GM19397 (cell line): ENCODE data around the gene MTF2.

Source experiments
- ATAC-seq: cut with Tn5 transposase; IDR thresholded peaks from one replicate; pipeline ENCODE4 v1.9.1; 2021; ENCODE audit warnings: mild to moderate bottlenecking, moderate library complexity; ENCODE audit not compliant: unreplicated experiment

The MTF2 gene

DNA sequence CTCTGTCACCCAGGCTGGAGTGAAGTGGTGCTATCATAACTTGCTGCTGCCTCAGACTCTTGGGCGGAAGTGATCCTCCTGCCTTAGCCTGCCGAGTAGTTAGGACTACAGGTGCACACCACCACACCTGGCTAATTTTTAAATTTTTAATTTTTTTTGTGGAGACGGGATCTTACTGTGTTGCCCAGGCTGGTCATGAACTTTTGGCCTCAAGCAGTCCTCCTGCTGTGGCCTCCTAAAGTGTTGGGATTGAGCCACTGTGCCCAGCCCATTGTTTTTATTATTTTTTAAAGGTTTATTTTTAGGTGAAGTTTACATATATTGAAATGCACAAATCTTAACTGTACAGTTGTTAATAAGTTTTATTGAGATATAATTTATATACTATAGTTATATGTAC lies 3.2 kb downstream of the MTF2 start:
- ATAC-seq, result no peak

DNA sequence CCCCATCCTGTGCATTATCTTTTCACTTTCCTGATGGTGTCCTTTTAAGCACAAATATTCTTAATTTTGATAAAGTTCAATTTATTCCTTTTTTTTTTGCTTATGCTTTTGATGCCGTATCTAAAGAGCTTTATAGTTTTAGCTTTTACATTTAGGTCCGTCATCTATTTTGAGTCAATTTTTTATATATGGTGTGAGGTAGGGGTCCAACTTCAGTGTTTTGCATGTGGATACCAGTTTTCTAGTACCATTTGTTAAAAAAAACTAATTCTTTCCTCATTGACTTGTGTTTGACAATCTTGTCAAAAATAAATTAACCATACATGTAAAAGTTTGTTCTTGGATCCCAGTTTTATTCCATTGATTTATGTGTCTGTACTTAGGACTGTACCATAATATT lies 4.9 kb downstream of the MTF2 start:
- ATAC-seq, result no peak

DNA sequence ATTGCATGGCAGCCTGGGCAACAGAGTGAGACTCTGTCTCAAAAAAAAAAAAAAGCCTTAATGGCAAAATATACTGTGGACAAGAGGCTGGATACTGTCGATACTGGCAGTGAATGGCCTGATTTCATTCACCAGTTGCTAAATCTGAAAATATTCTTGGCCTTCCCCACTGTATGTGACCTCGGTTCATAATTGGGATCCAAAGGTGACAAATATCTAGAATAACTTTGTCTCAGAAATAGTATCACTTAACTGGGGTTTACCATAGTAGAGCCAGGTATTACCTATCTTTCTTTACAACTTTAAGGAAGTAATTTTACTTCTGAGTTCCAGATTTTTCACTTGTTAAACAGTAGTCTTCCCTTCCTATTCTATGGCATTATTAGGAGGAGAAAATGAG lies 8.4 kb downstream of the MTF2 start:
- ATAC-seq, result no peak

DNA sequence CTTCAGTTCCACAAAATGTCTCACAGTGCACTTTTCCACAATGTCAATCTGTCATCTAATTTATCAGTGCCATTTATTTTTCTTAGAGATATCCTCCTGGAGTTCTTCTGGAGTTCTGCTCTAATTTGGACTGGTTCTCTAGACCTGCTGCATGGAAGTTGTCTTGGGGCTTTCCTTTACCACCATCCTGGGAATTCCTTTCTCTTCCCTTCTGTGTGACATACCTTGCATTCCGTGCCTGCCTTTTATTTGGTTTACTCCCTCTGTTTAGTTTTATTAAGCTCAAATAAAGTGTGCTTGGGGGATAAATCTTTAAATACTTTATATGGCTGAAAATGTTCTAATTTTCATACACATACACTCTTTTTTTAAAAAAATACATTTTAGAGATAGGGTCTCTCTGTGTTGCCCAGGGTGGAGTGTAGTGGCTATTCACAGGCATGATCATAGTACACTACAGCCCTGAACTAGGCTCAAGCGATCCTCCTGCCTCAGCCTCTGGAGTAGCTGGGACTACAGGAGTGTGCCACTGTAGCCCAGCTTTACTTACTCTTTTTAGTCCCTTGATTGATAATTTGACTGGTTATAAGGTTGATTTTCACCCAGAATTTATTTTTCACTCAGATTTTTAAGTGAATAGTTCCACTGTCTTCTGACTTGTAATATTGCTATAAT lies 14.4 kb downstream of the MTF2 start:
- ATAC-seq, result no peak

DNA sequence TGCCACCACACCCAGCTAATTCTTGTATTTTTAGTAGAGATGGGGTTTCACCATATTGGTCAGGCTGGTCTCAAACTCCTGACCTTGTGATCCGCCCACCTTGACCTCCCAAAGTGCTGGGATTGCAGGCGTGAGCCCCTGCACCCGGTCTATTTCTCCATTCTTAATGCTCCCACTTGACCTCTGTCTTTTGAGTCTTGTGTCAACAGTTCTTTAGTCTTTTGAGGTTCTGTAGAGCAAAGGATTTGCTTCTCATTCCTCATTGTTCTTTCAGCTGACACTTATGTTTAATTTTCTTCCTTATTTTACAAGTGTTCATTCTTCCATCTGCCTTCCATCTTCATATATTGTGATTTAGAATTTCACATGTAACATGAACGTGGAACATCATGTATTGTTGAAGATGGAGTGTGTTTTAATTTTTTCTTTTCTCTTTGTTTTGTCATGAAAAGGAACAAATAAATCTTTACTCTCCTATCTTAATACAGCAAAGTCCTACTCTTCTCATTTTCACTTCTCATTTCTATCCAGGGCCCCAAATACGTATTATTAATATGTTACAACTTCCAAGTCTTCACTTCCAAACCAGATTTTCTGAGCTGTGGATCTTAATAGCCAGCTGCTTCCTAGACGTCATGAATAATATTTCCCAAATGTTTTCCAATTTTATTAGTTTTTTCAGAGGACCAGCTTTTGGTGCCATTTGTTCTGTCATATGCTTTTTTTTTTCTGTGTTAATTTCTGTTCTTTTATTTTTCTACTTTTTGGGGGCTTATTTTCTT lies 16.9 kb downstream of the MTF2 start:
- no peak for ATAC-seq

DNA sequence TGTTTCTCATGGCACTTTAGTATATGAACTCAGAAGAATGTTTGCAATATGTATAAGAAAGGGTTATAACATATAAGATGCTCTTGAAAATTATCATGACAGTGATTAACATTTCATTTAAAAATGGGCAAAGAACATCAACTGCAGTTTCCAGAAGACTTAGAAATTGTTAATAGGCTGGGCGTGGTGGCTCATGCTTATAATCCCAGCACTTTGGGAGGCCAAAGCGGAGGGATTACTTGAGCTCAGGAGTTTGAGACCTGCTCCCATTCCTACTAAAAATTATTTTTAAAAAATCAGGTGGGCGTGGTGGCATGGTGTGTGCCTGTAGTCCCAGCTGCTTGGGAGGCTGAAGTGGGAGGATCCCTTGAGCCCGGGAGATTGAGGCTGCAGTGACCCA lies 23.1 kb downstream of the MTF2 start:
- no peak for ATAC-seq

DNA sequence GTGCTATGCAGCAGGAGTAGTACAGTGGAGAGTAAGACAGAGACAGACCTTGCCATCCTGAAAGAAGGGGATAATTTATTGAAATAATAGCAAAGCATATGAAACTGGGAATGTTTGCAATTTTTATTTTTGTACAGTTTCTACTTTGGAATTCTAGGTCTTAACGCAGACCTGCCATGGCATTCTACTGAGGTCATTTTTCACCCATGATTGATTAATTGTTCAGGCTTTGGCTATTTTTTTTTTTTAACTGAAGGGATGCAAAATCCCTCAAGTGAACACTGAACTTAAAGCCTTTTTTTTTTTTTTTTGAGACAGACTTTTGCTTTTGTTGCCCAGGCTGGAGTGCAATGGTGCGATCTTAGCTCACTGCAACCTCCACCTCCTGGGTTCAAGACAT lies 27.1 kb downstream of the MTF2 start:
- ATAC-seq, result no peak

DNA sequence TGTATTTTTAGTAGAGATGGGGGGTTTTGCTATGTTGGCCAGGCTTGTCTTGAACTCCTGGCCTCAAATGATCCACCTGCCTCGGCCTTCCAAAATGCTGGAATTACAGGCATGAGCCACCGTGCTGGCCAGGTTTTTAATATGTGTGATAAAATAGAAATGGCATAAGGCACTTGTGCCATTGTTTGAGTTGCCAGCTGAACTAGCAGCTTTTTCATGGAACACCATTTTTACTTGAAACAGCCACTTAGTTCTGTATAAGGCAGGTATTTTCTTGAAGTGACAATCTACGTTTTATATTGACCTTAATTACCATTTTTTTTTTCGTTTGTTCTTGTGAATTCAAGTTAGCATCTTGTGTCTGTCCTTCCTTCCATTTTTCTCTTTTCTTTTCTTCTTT lies 28.3 kb downstream of the MTF2 start:
- no peak for ATAC-seq

DNA sequence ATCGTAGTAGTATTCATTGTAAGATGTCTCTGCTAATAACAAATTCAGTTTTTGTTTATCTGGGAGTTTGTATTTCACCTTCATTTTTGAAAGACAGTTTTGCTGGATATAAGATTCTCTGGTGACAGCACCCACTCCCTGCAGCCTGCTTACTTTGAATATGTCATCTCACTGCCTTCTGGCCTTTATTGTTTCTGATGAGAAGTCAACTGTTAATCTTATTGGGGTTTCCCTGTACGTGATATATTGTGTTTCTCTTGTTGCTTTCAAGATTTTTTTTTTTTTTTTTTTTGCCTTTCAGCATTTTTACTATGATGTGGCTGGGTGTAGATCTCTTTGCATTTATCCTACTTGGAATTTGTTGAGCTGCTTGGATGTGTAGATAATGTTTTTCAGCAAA lies 29.3 kb downstream of the MTF2 start:
- no peak for ATAC-seq

DNA sequence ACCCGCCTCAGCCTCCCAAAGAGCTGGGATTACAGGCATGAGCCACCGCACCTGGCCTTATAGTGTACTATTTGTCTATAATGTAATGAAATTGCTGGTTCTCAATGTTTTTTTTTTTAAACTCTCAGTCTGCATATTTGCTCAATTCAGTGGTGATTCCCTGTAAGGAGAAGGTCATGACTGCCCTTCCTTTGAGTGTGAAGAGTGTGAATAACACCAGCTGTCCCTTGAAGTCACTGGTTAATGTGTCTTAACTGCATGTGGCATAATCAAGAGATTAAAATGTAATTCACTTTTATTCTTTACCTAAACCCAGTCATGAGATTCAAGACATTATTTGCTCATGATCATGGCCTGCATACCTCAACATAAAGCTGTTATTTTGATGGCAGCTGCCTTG lies 30.5 kb downstream of the MTF2 start:
- ATAC-seq, result no peak

DNA sequence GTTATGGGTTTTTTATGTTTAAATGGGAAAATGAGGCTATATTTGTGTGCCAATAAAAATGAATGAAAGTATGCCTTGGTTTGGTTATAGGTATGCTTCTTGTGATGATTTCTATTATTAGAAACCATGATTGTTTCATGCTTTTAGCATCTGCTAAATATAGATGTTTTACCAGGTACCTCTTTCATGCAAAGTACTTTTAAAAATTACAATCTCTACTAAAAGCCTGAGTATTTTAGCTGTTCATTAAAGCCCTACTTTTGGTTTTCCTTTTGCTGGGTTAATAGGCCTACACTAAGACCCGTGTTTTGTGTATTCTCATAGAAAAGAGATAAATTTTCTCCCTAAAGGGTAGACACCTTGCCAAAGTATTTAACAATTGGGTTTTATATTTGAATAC lies 32.0 kb downstream of the MTF2 start:
- ATAC-seq, result no peak

DNA sequence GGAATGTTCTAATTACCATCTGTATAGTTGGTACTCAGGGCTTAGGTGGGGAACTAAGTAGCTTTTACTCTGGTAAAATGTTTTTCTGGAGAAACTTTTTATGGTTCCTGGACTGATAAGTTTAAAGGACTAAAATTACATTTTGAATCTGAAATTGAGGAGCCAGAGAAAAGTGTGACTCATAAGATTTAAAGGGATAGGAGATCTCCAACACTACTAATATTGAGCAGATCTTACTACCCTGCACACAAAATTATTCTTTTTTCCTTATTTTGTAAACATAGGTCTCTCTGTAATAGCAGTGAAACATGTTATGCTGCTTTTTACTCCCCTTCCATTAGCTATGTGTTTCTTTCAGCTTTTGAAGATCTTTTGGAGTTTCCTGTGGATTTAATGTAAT lies 32.5 kb downstream of the MTF2 start:
- ATAC-seq, result no peak

DNA sequence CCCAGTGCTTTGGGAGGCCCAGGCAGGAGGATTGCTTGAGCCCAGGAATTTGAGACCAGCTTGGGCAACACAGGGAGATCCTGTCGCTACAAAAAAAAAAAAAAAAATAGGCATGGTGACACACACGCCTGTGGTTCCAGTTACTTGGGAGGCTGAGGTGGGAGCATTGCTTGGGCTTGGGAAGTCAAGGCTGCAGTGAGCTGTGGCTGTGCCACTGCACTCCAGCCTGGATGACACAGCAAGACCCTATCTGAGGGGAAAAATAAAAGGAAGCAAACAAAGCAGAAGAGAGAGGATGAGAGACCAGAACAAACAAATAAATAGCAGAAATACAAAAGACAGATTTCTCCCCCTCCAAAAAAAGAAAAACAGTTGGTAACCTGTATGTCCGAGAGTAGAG lies 34.0 kb downstream of the MTF2 start:
- ATAC-seq, result no peak

DNA sequence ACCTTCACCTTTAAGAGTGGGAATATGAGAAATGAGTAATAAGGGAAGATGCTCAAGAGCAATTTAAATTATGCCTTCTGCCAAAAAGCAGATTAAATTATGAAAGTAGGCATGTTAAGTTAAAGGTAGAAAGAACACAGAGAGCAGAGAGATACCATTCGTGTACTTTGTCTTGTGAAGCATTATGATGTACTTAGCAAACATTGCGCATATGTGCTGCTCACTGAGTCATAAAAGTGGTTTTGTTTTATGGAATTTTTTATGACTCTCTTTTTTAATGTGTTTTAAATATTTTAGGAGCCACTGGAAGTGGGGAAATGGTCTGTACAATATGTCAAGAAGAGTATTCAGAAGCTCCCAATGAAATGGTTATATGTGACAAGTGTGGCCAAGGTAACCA lies 35.3 kb downstream of the MTF2 start:
- no peak for ATAC-seq

DNA sequence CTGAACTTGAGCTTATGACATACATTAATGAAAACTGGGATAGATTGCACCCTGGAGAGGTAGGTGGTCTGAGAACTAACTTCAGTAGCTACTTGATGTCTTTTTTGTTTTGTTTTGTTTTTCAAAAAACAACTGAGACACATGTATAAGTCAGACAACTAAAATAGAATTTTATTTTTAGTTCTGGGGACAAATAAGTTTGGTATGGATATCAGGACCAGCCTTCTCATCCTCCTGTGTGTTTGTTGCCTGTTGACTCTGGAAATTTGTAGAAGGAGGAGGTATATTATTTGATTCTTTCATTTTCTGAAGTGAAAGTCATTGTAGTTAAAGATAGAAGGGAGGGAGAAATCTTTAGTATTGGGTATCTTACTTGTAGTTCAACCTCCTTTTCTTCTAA lies 41.5 kb downstream of the MTF2 start:
- no peak for ATAC-seq

DNA sequence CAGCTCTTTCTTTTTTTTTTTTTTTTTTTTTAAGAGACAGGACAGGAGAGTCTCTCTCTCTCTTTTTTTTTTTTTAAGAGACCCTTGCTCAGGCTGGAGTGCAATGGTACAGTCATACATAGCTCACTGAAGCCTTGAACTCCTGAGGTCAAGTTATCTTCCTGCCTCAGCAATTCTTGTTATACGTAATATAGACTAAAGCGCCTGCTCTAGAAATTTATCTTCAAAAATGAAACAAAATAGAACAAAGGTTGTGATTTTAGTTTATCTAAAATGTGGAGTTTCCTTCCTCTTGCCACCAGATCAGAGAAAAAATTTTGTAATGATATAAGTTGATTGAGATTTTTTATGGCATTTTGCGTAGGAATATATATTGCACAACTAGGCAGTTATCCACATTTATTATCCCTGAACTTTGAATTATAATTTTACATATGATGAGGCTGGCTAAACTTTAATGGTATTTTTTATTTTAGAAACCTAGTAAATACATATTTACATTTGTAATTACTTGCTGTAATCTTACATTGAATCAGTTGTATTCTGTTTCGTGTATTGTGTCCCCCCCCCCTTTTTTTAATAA lies 44.2 kb downstream of the MTF2 start:
- no peak for ATAC-seq

DNA sequence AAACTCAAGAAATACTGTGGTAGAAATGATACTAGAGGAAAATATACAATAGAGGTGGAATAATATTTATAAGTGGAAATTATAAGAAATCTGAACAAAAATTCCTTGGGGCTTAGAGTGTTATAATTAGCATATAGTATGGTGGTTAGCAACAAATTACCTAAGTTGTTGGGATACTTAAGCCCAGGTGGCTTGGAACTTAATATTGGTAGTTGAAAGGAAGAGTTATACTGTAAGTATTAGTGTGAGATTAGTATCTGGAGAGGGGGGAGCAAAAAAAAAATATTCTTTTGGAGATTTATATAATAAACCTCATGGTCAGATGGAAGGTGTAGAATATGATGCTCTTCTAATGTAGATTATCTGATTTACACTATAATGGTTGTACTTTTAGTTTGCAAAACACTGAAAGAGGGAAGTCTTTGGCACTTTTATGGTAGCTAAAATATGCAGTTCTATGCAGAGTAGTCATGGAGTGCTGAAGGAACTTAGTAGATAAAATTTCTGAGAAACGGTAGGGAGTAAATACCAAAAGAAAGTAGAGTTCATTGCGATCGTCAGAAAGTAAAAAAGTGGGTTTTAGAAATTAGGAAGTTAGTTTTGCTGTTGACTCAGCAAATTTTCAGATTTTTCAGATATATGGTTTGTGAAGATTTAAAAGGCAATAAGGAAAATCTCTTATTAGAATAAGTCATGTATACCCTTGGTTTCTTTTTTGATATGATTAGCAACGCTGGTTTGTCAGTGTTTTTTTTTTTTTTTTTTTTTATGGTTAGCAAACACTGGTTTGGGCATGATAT lies 45.7 kb downstream of the MTF2 start:
- ATAC-seq, result no peak

DNA sequence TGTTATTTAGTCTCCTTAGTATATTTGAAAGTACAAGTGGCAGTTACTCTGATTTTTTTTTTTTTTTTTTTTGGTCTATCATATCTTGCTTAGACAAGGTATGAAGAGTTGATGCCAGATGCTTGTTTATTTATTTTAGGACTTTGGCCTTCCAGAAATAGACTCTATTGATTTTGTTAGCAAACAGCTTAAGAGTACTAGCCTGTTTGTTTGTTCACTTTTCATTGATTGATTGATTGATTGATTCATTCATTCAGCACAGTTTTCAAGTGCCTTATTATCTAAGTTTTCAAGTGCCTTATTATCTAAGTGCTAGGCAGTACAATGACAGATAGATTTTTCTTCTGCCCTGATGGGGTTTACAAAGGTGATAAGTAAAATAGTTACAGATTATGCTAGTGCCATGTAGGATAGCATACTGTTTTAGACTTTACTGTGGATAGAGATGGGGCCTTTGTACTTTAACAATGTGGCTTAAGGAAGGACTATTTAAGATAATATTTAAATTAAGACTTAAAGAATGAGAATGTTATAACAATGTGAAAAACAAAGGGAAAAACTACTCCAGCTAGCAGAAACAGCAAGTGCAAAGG lies 50.5 kb downstream of the MTF2 start:
- no peak for ATAC-seq

DNA sequence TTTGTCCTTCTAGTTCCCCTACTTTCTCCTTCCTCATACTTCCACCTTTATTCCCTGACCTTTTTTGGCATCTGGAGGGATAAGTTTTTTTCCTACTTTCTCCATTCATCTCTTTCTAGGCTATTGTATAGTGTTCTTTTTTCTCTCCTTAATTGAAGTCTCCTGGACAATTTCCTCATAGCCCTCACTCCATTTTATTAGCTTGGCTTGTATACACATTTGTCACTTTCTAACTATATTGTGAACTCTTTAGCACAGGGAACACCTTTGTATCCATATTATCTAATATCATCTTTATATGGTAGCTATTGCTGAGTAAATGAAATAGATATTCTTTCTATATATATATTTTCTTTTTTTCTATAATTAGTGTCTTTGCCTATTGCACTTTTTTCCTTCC lies 53.6 kb downstream of the MTF2 start:
- ATAC-seq, result no peak

DNA sequence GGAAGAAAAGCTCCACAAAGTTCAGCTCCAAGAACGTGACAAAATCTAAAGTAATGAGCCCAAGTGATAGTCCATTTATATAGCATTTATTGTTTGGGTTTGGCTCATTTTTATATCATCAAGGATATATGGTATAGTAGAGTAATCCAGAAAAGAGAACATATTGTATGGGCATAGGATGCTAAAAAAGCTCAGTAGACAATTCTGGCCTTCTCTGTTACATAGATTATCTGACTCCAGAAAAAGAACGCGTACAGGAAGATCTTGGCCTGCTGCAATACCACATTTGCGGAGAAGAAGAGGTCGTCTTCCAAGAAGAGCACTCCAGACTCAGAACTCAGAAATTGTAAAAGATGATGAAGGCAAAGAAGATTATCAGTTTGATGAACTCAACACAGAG lies 57.4 kb downstream of the MTF2 start:
- no peak for ATAC-seq

DNA sequence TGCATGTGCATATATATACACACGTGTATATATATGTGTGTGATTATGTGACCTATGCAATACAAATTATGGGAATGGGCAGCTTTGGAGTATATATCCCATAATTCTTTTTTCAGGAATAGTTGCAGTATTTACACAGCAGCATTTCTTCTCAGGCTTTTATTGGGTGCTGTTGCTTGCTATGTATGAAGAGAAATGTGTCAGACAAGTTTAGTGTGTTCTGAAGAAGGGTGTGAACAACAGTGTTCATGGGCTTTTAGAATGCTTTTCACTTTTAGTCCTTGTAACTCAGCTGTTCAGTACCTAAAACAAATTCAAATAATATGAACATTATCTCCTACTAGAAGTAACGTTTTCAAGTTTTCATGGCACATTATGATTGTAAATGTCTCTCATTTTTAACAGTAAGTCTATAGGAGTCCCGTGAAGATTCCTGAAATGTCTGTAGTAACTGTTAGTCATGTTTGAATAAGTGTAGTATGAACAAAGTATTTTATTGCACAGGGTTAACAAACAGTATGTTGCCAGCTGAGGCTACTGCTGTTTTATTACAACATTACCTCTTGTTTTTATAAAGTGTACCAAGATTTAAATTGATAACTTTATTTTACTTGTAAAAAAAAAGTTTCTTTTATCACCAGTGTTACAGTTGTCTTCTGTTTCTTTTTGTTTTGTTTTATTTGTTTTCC lies 58.7 kb downstream of the MTF2 start:
- no peak for ATAC-seq
